ENCODE results near the gene DYNC2I2. TPM values are rescaled to one million over a fixed set of nuclear protein-coding genes. Genes with fewer than 3 reads are reported as not detected.

The DYNC2I2 gene
- total RNA-seq, 5 donors from 2014 or later (not counting 1 experiment from before 2014, with no cell fraction given): 4.1 to 10.5 (median 8.0) TPM

GRCh38 chr9:128607642-128608350 is 48.9 kb downstream of the DYNC2I2 start:
- POLR2A ChIA-PET: no interaction called here
- CTCF ChIA-PET: interaction anchor here in 1 of 2 donors (0.6 kb wide), 1 partner anchor 412 kb away, joined by 3 read pairs; no protein-coding TSS in a partner anchor
- H3K9me3 Mint-ChIP-seq: no peaks in the 10 kb centered on the region
- ATAC-seq (replicated peaks in 1 of 4) (no peak), DNase-seq (no peak)
- Histone ChIP-seq H3K9me3 (no peaks in the 10 kb centered on the region), H3K4me1 (ENCODE audit: control insufficient read depth in 1 of 2, extremely low read depth in 1 of 2, insufficient read depth in 2 of 2, low read length in 2 of 2) (no peaks in the 10 kb centered on the region), H3K4me3 (ENCODE audit: control insufficient read depth in 1 of 2, extremely low read depth in 1 of 2, low read length in 1 of 2) (no peak overlapping the region), H3K36me3 (ENCODE audit: control insufficient read depth in 2 of 2, extremely low read depth in 1 of 2, insufficient read depth in 1 of 2, low read length in 1 of 2) (peaks cover 19 to 94% of the 10 kb centered on the region in 2 donors), H3K27ac (ENCODE audit: low read length) (no peak overlapping the region), H3K27me3 (replicated peaks in 1 of 2; ENCODE audit: control insufficient read depth in 2 of 2, extremely low read depth in 1 of 2, insufficient read depth in 2 of 2, low read length in 1 of 2) (no peaks in the 10 kb centered on the region)
- H3K36me3 Mint-ChIP-seq: peaks cover 66% of the 10 kb centered on the region
- 97% methylated on average over 12 of the region's 16 CpGs for WGBS (ENCODE audit: insufficient coverage)
- no peaks in the 10 kb centered on the region for H3K4me1 Mint-ChIP-seq
- no peak overlapping the region for H3K4me3 Mint-ChIP-seq
- H3K27ac Mint-ChIP-seq: no peak overlapping the region
- H3K27me3 Mint-ChIP-seq: no peaks in the 10 kb centered on the region

GRCh38 chr9:128603697-128604096 is 53.0 kb downstream of the DYNC2I2 start:
- ATAC-seq (replicated peaks in 1 of 4): no peak
- Histone ChIP-seq H3K4me1 (ENCODE audit: control insufficient read depth in 1 of 2, extremely low read depth in 1 of 2, insufficient read depth in 2 of 2, low read length in 2 of 2) (no peaks in the 10 kb centered on the region), H3K36me3 (ENCODE audit: control insufficient read depth in 2 of 2, extremely low read depth in 1 of 2, insufficient read depth in 1 of 2, low read length in 1 of 2) (peaks cover 11 to 89% of the 10 kb centered on the region in 2 donors), H3K27me3 (replicated peaks in 1 of 2; ENCODE audit: control insufficient read depth in 2 of 2, extremely low read depth in 1 of 2, insufficient read depth in 2 of 2, low read length in 1 of 2) (no peaks in the 10 kb centered on the region), H3K9me3 (no peaks in the 10 kb centered on the region), H3K4me3 (ENCODE audit: control insufficient read depth in 1 of 2, extremely low read depth in 1 of 2, low read length in 1 of 2) (no peak overlapping the region), H3K27ac (ENCODE audit: low read length) (no peak overlapping the region)
- Mint-ChIP-seq H3K4me1 (peaks cover 0 to 2% (median 0%) of the 10 kb centered on the region in 3 donors), H3K9me3 (no peaks in the 10 kb centered on the region), H3K36me3 (peaks cover 59% of the 10 kb centered on the region), H3K27me3 (no peaks in the 10 kb centered on the region), H3K27ac (no peak overlapping the region), H3K4me3 (no peak overlapping the region)
- 98% methylated on average over 6 of the region's 8 CpGs for WGBS (ENCODE audit: insufficient coverage)
- ChIA-PET CTCF (no interaction called here), POLR2A (no interaction called here)
- no peak for DNase-seq

GRCh38 chr9:128600099-128600498 is 56.5 kb downstream of the DYNC2I2 start:
- Mint-ChIP-seq H3K9me3 (no peaks in the 10 kb centered on the region), H3K4me3 (no peak overlapping the region), H3K36me3 (peaks cover 50% of the 10 kb centered on the region), H3K27me3 (no peaks in the 10 kb centered on the region), H3K4me1 (peaks cover 0 to 2% (median 0%) of the 10 kb centered on the region in 3 donors), H3K27ac (no peak overlapping the region)
- WGBS (ENCODE audit: insufficient coverage): no CpG with 5 or more reads among the region's 4 CpGs
- ATAC-seq (replicated peaks in 1 of 4) (no peak), DNase-seq (no peak)
- Histone ChIP-seq H3K36me3 (ENCODE audit: control insufficient read depth in 2 of 2, extremely low read depth in 1 of 2, insufficient read depth in 1 of 2, low read length in 1 of 2) (peaks cover 14 to 87% of the 10 kb centered on the region in 2 donors), H3K9me3 (no peaks in the 10 kb centered on the region), H3K27ac (ENCODE audit: low read length) (no peak overlapping the region), H3K4me3 (ENCODE audit: control insufficient read depth in 1 of 2, extremely low read depth in 1 of 2, low read length in 1 of 2) (no peak overlapping the region), H3K27me3 (replicated peaks in 1 of 2; ENCODE audit: control insufficient read depth in 2 of 2, extremely low read depth in 1 of 2, insufficient read depth in 2 of 2, low read length in 1 of 2) (no peaks in the 10 kb centered on the region), H3K4me1 (ENCODE audit: control insufficient read depth in 1 of 2, extremely low read depth in 1 of 2, insufficient read depth in 2 of 2, low read length in 2 of 2) (no peaks in the 10 kb centered on the region)
- CTCF ChIA-PET: no interaction called here
- POLR2A ChIA-PET: no interaction called here

GRCh38 chr9:128595471-128595870 is 61.2 kb downstream of the DYNC2I2 start:
- no peak for ATAC-seq (replicated peaks in 1 of 4)
- Mint-ChIP-seq H3K4me1 (peaks cover 0 to 2% (median 0%) of the 10 kb centered on the region in 3 donors), H3K36me3 (peaks cover 38% of the 10 kb centered on the region), H3K4me3 (no peak overlapping the region), H3K27me3 (no peaks in the 10 kb centered on the region), H3K9me3 (no peaks in the 10 kb centered on the region), H3K27ac (no peak overlapping the region)
- Histone ChIP-seq H3K4me3 (ENCODE audit: control insufficient read depth in 1 of 2, extremely low read depth in 1 of 2, low read length in 1 of 2) (no peak overlapping the region), H3K27ac (ENCODE audit: low read length) (no peak overlapping the region), H3K36me3 (ENCODE audit: control insufficient read depth in 2 of 2, extremely low read depth in 1 of 2, insufficient read depth in 1 of 2, low read length in 1 of 2) (peaks cover 20 to 94% of the 10 kb centered on the region in 2 donors), H3K9me3 (no peaks in the 10 kb centered on the region), H3K27me3 (replicated peaks in 1 of 2; ENCODE audit: control insufficient read depth in 2 of 2, extremely low read depth in 1 of 2, insufficient read depth in 2 of 2, low read length in 1 of 2) (no peaks in the 10 kb centered on the region), H3K4me1 (ENCODE audit: control insufficient read depth in 1 of 2, extremely low read depth in 1 of 2, insufficient read depth in 2 of 2, low read length in 2 of 2) (no peaks in the 10 kb centered on the region)
- no peak for DNase-seq
- POLR2A ChIA-PET: interaction anchor here in 1 of 2 donors (0.6 kb wide), 1 partner anchor 42 kb away, joined by 3 read pairs; no protein-coding TSS in a partner anchor
- WGBS (ENCODE audit: insufficient coverage): 100% methylated on average over 1 of the region's 4 CpGs
- CTCF ChIA-PET: no interaction called here

GRCh38 chr9:128593856-128594255 is 62.8 kb downstream of the DYNC2I2 start:
- ChIA-PET POLR2A (no interaction called here), CTCF (interaction anchor here in 1 of 2 donors (0.6 kb wide), 1 partner anchor 11 kb away, joined by 3 read pairs; no protein-coding TSS in a partner anchor)
- Mint-ChIP-seq H3K27me3 (no peaks in the 10 kb centered on the region), H3K36me3 (peaks cover 35% of the 10 kb centered on the region), H3K9me3 (no peaks in the 10 kb centered on the region), H3K4me3 (no peak overlapping the region), H3K27ac (no peak overlapping the region), H3K4me1 (peaks cover 0 to 1% (median 0%) of the 10 kb centered on the region in 3 donors)
- no peak for ATAC-seq (replicated peaks in 1 of 4)
- Histone ChIP-seq H3K27ac (ENCODE audit: low read length) (no peak overlapping the region), H3K36me3 (ENCODE audit: control insufficient read depth in 2 of 2, extremely low read depth in 1 of 2, insufficient read depth in 1 of 2, low read length in 1 of 2) (peaks cover 17 to 88% of the 10 kb centered on the region in 2 donors), H3K4me3 (ENCODE audit: control insufficient read depth in 1 of 2, extremely low read depth in 1 of 2, low read length in 1 of 2) (no peak overlapping the region), H3K9me3 (no peaks in the 10 kb centered on the region), H3K4me1 (ENCODE audit: control insufficient read depth in 1 of 2, extremely low read depth in 1 of 2, insufficient read depth in 2 of 2, low read length in 2 of 2) (peaks cover 0 to 2% of the 10 kb centered on the region in 2 experiments), H3K27me3 (replicated peaks in 1 of 2; ENCODE audit: control insufficient read depth in 2 of 2, extremely low read depth in 1 of 2, insufficient read depth in 2 of 2, low read length in 1 of 2) (no peaks in the 10 kb centered on the region)
- 92% methylated on average over 6 of the region's 9 CpGs for WGBS (ENCODE audit: insufficient coverage)
- DNase-seq: no peak

- peaks cover under 1 to 2% of the 10 kb centered on the region in 2 experiments for H3K4me1 ChIP-seq (ENCODE audit: control insufficient read depth in 1 of 2, extremely low read depth in 1 of 2, insufficient read depth in 2 of 2, low read length in 2 of 2)
- peaks cover 0 to 3% (median 0%) of the 10 kb centered on the region in 3 donors for H3K4me1 Mint-ChIP-seq
- no peaks in the 10 kb centered on the region for H3K27me3 ChIP-seq (replicated peaks in 1 of 2; ENCODE audit: control insufficient read depth in 2 of 2, extremely low read depth in 1 of 2, insufficient read depth in 2 of 2, low read length in 1 of 2)
- 89% methylated on average over 5 of the region's 6 CpGs for WGBS (ENCODE audit: insufficient coverage)
- H3K36me3 Mint-ChIP-seq: peaks cover 33% of the 10 kb centered on the region
- no peak overlapping the region for H3K4me3 Mint-ChIP-seq
- DNase-seq (no peak), ATAC-seq (replicated peaks in 1 of 4) (no peak)
- ChIA-PET CTCF (no interaction called here), POLR2A (no interaction called here)
- no peaks in the 10 kb centered on the region for H3K9me3 Mint-ChIP-seq
- no peak overlapping the region for H3K27ac ChIP-seq (ENCODE audit: low read length)
- H3K9me3 ChIP-seq: no peaks in the 10 kb centered on the region
- H3K36me3 ChIP-seq (ENCODE audit: control insufficient read depth in 2 of 2, extremely low read depth in 1 of 2, insufficient read depth in 1 of 2, low read length in 1 of 2): peaks cover 17 to 88% of the 10 kb centered on the region in 2 donors
- no peak overlapping the region for H3K4me3 ChIP-seq (ENCODE audit: control insufficient read depth in 1 of 2, extremely low read depth in 1 of 2, low read length in 1 of 2)
- no peaks in the 10 kb centered on the region for H3K27me3 Mint-ChIP-seq
- H3K27ac Mint-ChIP-seq: no peak overlapping the region
Observed at GRCh38 chr9:128593039-128593438, 63.6 kb downstream of the DYNC2I2 start.
